GM06990 (cell line): ENCODE data around the gene IFT57.

Experiments used
- DNase-seq: peaks from one replicate; pipeline ENCODE4 v3.0.0-alpha.2; 2011; ENCODE audit not compliant: insufficient read length; ENCODE audit errors: extremely low read depth
- H3K27me3 ChIP-seq: replicated peaks from 2 replicates; pipeline ENCODE4 v1.6.0; 2011; ENCODE audit warnings: low read length; ENCODE audit not compliant: control insufficient read depth, insufficient read depth
- H3K36me3 ChIP-seq: 2 replicates; pipeline ENCODE4 v1.5.1; 2011; ENCODE audit warnings: low read length; ENCODE audit not compliant: control insufficient read depth, insufficient read depth
- H3K4me3 ChIP-seq: replicated peaks from 2 replicates; pipeline ENCODE4 v1.5.1; 2011; ENCODE audit warnings: low read depth, mild to moderate bottlenecking, control low read depth, low read length
- TF ChIP-seq, protein P1 (sequence below): IDR thresholded peaks from 2 replicates; pipeline ENCODE4 v1.5.1; 2011; ENCODE audit warnings: low read length, control low read depth, mild to moderate bottlenecking, inconsistent platforms; ENCODE audit not compliant: insufficient read depth, poor library complexity, severe bottlenecking

Gene IFT57

DNA sequence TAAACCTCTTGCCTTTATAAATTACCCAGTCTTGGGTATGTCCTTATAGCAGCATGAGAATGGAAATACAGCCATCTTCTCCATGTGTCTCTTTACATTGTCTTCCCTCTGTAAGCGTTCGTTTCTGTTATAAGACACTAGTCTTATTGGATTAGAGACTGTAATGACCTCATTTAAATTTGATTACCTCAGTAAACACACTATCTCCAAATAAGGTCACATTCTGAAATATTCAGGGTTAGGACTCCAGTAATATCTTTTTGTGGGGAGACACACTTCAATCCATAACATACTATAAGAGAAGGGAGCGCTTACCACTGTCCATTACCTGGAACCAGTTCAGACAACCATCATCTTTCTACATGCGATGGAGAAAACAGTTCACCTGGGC lies 97.1 kb downstream of the IFT57 start:
- TF ChIP-seq, protein P1, sequence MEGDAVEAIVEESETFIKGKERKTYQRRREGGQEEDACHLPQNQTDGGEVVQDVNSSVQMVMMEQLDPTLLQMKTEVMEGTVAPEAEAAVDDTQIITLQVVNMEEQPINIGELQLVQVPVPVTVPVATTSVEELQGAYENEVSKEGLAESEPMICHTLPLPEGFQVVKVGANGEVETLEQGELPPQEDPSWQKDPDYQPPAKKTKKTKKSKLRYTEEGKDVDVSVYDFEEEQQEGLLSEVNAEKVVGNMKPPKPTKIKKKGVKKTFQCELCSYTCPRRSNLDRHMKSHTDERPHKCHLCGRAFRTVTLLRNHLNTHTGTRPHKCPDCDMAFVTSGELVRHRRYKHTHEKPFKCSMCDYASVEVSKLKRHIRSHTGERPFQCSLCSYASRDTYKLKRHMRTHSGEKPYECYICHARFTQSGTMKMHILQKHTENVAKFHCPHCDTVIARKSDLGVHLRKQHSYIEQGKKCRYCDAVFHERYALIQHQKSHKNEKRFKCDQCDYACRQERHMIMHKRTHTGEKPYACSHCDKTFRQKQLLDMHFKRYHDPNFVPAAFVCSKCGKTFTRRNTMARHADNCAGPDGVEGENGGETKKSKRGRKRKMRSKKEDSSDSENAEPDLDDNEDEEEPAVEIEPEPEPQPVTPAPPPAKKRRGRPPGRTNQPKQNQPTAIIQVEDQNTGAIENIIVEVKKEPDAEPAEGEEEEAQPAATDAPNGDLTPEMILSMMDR, result no peak
- Histone ChIP-seq H3K36me3 (no peaks in the 10 kb centered on the region), H3K27me3 (no peaks in the 10 kb centered on the region), H3K4me3 (peak overlapping the region; percentile 76)
- DNase-seq, result peak; percentile 31

- no peaks in the 10 kb centered on the region for H3K36me3 ChIP-seq
- H3K27me3 ChIP-seq, result no peaks in the 10 kb centered on the region
- TF ChIP-seq, protein P1, result no peak
- peak; percentile 90 for DNase-seq
- peak overlapping the region; percentile 76 for H3K4me3 ChIP-seq
Observed at GRCh38 chr3:108124337-108125152, 97.7 kb downstream of the IFT57 start.

DNA sequence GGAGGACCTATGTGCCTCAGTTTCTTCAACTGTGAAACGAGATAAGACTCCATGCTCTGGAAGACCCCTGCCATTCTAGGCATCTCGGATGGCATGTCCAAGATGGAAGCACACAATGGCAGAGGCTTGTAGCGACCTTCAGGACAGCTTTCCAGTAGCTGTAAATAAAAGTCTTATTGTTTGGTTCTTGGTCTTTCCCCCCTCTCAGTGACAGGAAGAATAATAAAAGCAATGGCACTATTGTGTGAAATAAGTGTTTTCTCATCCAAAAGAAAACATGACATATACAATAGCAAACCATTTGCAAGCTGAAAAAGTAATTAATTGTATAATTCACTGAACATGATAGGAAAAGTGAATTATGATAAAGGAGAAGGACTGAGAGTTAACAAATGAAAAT lies 98.9 kb downstream of the IFT57 start:
- no peak for DNase-seq
- TF ChIP-seq, protein P1, result no peak
- Histone ChIP-seq H3K4me3 (no peak overlapping the region), H3K36me3 (no peaks in the 10 kb centered on the region), H3K27me3 (no peaks in the 10 kb centered on the region)

DNA sequence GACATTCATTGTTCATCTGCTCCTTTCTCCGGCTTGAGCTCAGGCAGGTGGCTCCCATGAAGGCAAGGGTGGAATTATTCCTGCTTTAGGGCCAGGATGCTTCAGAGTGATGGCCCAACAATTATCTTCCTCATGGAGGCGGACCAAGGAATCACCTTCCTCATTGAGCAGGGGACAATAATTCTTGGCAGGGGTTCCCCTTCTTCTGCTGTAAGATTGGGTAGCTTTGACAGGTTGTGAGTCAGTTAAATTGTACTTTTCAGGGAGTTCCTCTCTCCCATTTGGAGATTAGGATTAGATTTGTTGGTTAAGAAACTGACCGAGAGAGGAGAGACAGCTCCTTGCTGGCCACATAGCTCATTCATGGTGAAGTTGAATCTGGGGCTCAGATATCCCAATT lies 99.9 kb downstream of the IFT57 start:
- no peak overlapping the region for H3K4me3 ChIP-seq
- TF ChIP-seq, protein P1, result no peak
- DNase-seq, result no peak

GRCh38 chr3:108119398-108120104 lies 102.7 kb downstream of the IFT57 start:
- Histone ChIP-seq H3K36me3 (no peaks in the 10 kb centered on the region), H3K4me3 (no peak overlapping the region), H3K27me3 (no peaks in the 10 kb centered on the region)
- TF ChIP-seq, protein P1, result no peak
- no peak for DNase-seq

More for the DNA sequence above, 99.9 kb downstream of the IFT57 start:
- no peaks in the 10 kb centered on the region for H3K36me3 ChIP-seq
- H3K27me3 ChIP-seq, result no peaks in the 10 kb centered on the region
